Suppressor macrophage treated with lipopolysaccharide for 4 hours (primary cell): ENCODE measurements around the gene GALNTL6.

Experiments
- DNase-seq: peaks from one replicate; pipeline ENCODE4 v3.0.0-alpha.2; 2020

The GALNTL6 gene

GRCh38 chr4:172243551-172243950 lies 430.3 kb downstream of the GALNTL6 start:
- no peak for DNase-seq

GRCh38 chr4:172245516-172245915 lies 432.3 kb downstream of the GALNTL6 start:
- DNase-seq: no peak

- DNase-seq: no peak
Measured at GRCh38 chr4:172253409-172253808, 440.2 kb downstream of the GALNTL6 start.

- DNase-seq: no peak
Measured at GRCh38 chr4:172256820-172257219, 443.6 kb downstream of the GALNTL6 start.

- no peak for DNase-seq
Measured at GRCh38 chr4:172270397-172270796, 457.2 kb downstream of the GALNTL6 start.

GRCh38 chr4:172287117-172287516 lies 473.9 kb downstream of the GALNTL6 start:
- no peak for DNase-seq

- no peak for DNase-seq
Measured at GRCh38 chr4:172305698-172306097, 492.5 kb downstream of the GALNTL6 start.

GRCh38 chr4:172308078-172308477 lies 494.9 kb downstream of the GALNTL6 start:
- DNase-seq: no peak

GRCh38 chr4:172311682-172312081 lies 498.5 kb downstream of the GALNTL6 start:
- DNase-seq: no peak

GRCh38 chr4:172323288-172323687 lies 510.1 kb downstream of the GALNTL6 start:
- DNase-seq: no peak

- no peak for DNase-seq
Measured at GRCh38 chr4:172344308-172344938, 531.2 kb downstream of the GALNTL6 start.

- DNase-seq: no peak
Measured at GRCh38 chr4:172348426-172348825, 535.2 kb downstream of the GALNTL6 start.

- no peak for DNase-seq
Measured at GRCh38 chr4:172352356-172352755, 539.2 kb downstream of the GALNTL6 start.

- no peak for DNase-seq
Measured at GRCh38 chr4:172356016-172356415, 542.8 kb downstream of the GALNTL6 start.

- DNase-seq: no peak
Measured at GRCh38 chr4:172357006-172357540, 543.9 kb downstream of the GALNTL6 start.

- DNase-seq: no peak
Measured at GRCh38 chr4:172362569-172362968, 549.4 kb downstream of the GALNTL6 start.

GRCh38 chr4:172369471-172369959 lies 556.3 kb downstream of the GALNTL6 start:
- no peak for DNase-seq

- no peak for DNase-seq
Measured at GRCh38 chr4:172377486-172378140, 564.4 kb downstream of the GALNTL6 start.

- no peak for DNase-seq
Measured at GRCh38 chr4:172379834-172380233, 566.6 kb downstream of the GALNTL6 start.

GRCh38 chr4:172390331-172390730 lies 577.1 kb downstream of the GALNTL6 start:
- DNase-seq: no peak

GRCh38 chr4:172392741-172393140 lies 579.5 kb downstream of the GALNTL6 start:
- no peak for DNase-seq

GRCh38 chr4:172393220-172393619 lies 580.0 kb downstream of the GALNTL6 start:
- DNase-seq: no peak

- no peak for DNase-seq
Measured at GRCh38 chr4:172404676-172405075, 591.5 kb downstream of the GALNTL6 start.

- no peak for DNase-seq
Measured at GRCh38 chr4:172410363-172410762, 597.2 kb downstream of the GALNTL6 start.
